Measurements from ENCODE around the gene SNAP25. TPM values are rescaled to one million over a fixed set of nuclear protein-coding genes. Genes with fewer than 3 reads are reported as not detected.

SNAP25 gene
- total RNA-seq, 1 donor from 2014 or later, result not detected

DNA sequence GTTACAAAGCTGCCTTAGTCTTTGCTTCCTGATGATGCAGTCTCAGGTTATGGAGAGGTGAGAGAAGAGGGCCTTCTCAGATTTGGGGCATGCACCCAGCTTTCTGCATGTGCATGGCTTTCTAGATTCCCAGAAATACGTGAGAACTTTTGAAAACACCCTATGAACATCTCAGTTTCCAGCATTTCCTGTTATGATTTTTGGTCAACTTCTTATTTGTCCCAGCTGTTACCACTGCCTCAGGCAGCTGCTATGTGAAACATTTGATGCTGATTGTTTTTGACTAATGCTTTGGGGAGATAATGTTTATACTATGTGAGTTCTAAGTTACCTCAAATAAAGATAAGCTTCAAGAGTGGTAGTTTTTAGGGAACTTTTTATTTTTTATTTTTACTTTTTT, 9.5 kb upstream of the SNAP25 start:
- ATAC-seq (no peak), DNase-seq (ENCODE audit: missing footprints) (no peak)
- intact Hi-C loops (cut with DNase I), result no loop called here

DNA sequence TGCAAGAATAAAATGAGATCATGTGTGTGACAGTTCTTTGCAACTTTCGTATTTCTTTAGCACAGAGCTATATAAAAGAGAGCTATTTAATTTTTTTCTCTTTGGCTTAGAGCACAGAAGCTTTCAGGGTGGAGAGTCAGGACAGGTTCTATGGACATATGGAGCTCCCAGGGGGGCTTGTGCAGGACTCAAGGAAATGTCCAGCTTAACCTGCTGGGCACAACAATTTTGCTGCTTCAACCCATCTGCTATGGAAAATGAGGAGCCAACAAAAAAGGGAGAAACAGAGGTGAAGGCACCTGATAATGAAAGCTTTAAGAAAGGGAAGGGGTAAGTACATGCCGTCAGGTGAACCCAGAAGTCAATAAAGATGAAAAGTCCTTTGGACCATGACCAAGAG, 5.1 kb upstream of the SNAP25 start:
- intact Hi-C loops (cut with DNase I), result no loop called here
- ATAC-seq, result no peak

DNA sequence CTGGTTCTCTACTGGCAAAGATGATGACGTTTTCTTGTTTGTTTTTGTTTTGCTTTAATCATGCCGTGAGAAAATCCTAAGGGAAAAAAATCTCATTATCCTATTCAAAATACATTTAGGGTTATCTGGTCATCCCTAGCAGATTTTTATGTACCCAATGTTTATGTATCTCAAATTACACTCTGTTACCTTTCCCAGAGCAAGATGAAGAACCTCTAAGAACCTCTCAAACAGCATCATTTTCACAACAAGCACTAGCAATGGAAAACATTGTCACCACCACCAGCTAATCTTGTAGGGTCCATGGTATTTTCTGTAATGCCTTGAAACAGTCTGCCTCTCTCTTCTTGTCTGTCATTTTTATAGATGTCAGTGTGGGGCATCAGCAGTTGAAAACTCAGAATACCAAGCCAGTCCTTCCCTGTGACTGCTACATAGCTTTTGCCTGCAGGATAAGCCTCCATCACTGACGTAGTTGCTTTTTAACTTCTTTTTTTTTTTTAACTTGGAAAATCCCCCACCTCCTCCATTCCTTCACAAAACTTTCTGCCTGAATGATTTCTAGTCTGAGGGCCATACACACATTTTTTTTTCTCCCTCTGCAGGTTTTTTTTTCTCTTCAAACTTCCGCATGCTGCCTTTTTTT, 2.4 kb upstream of the SNAP25 start:
- ATAC-seq (no peak), DNase-seq (ENCODE audit: missing footprints) (no peak)
- intact Hi-C loops (cut with DNase I), result no loop called here

More for the DNA sequence above, 5.1 kb upstream of the SNAP25 start:
- DNase-seq (ENCODE audit: missing footprints), result no peak

DNA sequence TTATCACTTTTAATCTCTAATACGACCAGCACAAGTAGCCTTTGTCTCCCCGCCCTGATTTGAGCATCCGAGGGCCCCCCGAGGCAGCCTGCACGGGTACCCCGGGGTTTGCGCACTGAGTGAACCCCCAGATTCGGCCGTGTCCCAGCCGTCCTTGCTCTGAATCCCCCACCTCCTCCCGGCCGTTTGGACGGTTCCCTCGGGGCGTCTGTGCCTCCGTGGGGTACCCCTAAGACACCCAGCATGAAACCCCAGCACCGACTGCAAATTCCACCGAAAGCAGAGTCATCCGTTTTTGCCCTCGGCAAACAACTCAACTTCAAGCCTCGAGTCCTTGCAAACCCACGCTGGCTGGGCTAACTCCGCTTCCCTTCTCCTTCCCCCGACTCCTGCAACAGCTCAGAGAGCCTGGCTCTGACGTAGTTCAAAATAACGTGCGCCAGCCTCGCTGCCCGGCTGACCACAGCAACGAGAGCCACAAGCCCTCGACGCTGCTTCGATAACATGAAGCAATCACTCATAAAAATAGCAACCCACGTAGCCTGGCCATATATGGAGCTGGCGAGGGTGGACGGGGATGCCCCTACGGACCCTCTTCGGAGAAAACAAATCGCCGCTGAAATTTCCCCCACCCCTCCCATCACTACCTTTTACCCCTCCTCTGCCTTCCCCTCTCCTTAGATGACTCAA, 764 bp upstream of the SNAP25 start:
- intact Hi-C loops (cut with DNase I), result no loop called here
- no peak for DNase-seq (ENCODE audit: missing footprints)
- ATAC-seq, result no peak

DNA sequence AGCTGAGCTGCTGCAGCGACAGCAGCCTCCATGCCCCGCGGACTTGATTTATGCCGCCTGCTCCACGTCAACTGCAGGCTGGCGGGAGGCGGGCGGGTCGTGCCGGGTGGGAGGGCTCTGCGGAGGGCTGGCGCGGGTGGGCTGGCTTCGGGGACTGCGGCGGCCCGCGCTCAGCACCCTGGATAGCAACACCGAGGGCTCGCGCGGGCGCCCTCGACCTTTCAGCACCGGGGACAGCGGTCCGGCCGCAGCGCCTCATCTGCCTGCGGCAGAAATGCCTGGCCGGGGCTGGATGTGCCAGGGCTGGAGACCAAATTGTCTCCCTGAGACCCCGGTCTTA, 792 bp downstream of the SNAP25 start:
- intact Hi-C loops (cut with DNase I), result no loop called here
- peak; percentile 83 for ATAC-seq
- peak; percentile 84 for DNase-seq (ENCODE audit: missing footprints)

DNA sequence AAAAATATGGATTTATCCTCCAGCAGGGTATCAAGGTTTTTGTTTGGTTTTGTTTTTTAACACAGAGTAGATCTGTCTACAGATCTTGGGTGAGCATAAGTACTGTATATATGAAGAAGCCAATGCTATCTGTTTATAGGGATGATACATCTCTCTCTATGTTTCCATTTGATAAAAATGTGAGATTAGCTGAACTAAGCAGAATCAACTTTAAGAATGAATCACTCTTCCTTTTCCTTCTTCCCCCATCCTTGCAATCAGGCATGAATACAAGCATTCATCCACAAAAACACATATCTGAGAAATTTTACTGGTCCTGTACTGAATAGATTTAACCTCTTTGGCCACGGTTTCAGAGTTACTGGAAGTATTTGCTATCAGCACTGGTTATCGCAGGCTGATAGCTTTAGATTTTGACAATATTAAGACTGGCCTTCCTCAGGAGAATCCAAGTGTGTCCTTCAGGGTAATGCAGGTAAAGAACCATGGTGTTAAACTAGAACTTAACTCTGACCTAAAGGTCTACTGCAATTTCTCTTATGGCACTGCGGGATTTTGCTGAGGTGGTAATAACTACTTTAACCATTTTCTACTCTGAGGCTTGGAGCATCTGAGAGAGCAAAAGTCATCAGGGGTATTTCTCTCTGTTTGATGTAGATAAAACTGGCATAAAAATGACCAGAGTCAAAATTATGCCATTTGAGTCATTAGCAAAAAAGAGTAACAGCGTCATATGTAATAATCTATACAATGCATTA, 1.5 kb downstream of the SNAP25 start:
- DNase-seq (ENCODE audit: missing footprints) (no peak), ATAC-seq (no peak)
- intact Hi-C loops (cut with DNase I), result no loop called here

- DNase-seq (ENCODE audit: missing footprints) (no peak), ATAC-seq (no peak)
- intact Hi-C loops (cut with DNase I), result no loop called here
Observed at GRCh38 chr20:10221021-10221420, 2.4 kb downstream of the SNAP25 start.

GRCh38 chr20:10225439-10226060, 6.9 kb downstream of the SNAP25 start:
- ATAC-seq (no peak), DNase-seq (ENCODE audit: missing footprints) (no peak)
- intact Hi-C loops (cut with DNase I), result no loop called here

DNA sequence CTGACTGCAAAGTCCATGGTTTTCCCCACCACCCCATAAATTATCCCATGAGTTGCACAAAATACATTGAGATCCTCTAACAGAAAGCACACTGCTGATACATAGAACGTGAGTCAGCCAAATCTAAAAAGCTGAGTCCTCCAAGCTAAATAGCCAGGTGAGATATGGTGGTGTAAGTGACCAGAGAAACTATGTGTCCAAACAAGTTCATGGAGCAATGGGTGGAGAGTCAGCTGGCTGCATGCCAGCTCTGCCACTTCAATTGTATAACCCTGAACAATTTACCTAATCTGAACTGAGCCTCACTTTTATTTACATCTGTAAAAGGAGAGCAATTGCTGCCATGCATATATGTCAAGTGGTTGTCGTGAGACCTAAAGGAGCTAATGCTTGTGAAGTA, 9.7 kb downstream of the SNAP25 start:
- DNase-seq (ENCODE audit: missing footprints), result no peak
- no peak for ATAC-seq
- intact Hi-C loops (cut with DNase I), result no loop called here

DNA sequence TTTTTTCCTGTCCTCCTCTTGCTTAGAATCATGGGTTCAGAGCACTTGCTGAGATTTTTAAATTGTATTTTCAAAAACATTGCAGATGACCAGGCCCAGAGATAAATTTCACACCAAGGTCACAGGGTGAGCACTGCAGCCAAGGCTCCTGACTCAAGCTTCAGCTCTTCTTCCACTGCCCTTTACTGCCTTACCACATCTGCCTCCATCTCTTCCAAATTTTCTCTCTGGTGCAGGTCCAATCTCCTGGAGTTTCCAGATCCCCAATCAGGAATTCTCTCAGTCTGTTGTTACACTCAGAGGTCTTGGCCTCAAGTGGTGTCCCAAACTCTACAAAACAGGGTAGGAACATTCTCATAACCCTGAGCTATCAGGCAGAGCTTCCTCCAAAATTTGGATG, 12.7 kb downstream of the SNAP25 start:
- DNase-seq (ENCODE audit: missing footprints) (no peak), ATAC-seq (no peak)
- intact Hi-C loops (cut with DNase I), result no loop called here

- intact Hi-C loops (cut with DNase I), result no loop called here
- ATAC-seq (no peak), DNase-seq (ENCODE audit: missing footprints) (no peak)
Observed at GRCh38 chr20:10236540-10237533, 18.2 kb downstream of the SNAP25 start.

DNA sequence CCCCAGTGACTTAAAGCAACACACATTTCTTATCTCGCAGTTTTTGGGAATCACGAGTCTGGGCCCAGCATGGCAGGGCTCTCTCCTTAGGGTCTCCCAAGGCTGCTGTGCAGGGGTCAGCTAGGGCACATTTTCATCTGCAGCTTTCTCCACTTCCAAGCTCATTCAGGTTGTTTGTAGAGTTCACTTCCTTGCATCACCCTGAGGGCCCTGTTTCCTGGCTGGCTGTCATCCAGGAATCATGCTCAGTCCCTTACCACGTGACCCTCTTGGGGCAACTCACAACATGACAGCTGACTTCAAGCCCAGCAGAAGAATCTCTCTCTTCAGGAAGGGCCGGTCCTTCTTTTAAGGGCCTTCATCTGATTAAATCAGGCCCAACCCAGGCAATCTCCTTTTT, 21.3 kb downstream of the SNAP25 start:
- no peak for DNase-seq (ENCODE audit: missing footprints)
- intact Hi-C loops (cut with DNase I), result no loop called here
- ATAC-seq, result no peak

DNA sequence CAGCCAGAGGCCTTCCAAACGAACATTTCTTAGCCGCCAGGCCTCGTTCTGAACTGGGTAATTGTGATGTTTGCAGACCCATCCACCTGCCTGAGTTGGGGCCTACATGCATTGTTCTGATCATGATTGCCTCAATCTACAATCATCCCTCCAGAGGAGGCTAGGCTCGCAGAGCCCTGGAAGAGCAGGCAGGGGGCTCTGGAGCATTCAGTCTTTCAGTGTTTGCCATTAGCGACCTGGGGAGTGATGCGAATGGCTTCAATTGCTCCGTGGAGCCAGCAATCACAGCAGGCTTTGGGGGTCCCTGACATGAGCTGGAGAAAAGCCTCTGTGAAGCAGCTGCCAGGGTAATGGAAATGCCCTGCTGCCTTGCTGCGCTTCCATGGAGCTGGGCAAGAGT, 22.0 kb downstream of the SNAP25 start:
- intact Hi-C loops (cut with DNase I), result no loop called here
- DNase-seq (ENCODE audit: missing footprints), result no peak
- no peak for ATAC-seq

GRCh38 chr20:10242166-10242565, 23.5 kb downstream of the SNAP25 start:
- ATAC-seq (no peak), DNase-seq (ENCODE audit: missing footprints) (no peak)
- intact Hi-C loops (cut with DNase I), result no loop called here

- DNase-seq (ENCODE audit: missing footprints) (no peak), ATAC-seq (no peak)
- intact Hi-C loops (cut with DNase I), result no loop called here
Observed at GRCh38 chr20:10247440-10247839, 28.8 kb downstream of the SNAP25 start.

DNA sequence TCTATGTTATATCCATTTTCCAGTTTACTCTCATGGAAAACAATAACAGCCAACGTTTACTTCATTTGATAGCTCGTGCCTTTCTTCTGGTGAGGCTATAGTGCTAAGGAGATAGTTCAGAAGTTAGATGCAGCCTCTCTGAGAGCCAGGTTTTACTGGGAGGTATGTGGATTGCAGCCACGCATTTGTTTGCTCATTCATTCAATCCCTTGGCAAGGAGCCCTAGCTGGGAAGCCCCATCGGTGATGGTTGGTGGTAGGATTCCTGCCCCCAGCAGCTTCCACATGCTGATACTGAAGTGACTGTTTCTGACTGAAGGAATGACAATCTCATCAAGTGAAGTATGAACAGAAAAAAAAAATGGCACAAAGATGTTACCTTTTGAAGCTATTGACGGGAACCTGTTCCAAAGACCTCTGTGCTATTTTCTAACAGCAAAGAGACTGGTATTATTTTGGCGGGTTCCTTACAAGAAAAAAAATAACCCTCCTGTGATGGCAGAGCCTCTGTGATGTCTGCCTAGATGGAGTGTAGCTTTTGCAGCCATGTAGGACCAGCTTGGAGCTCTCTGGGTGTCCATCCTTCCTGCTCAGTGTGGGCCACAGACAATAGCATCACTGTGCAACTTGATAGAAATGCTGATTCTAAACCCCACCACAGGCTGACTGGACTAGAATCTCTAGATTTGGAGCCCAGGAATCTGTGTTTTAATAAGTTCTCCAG, 30.6 kb downstream of the SNAP25 start:
- intact Hi-C loops (cut with DNase I), result no loop called here
- ATAC-seq (no peak), DNase-seq (ENCODE audit: missing footprints) (no peak)

DNA sequence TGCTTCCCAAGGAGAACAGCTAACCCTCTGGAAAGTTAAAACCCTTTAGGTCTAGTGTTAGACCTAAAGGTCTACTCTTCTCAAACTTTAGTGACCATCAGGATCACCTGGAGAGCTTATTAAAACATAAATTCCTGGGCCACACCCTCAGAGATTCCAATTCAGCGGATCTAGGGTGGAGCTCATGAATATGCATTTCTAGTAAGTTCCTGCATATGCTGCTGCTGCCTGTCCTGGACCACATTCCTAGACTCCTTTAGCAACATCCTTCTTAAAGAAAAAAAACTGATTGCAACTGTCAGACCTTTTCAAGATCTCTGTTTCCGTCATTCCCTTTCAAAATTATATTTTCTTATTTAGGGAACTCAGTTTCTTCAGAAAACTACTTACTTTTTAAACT, 31.2 kb downstream of the SNAP25 start:
- ATAC-seq, result no peak
- intact Hi-C loops (cut with DNase I), result no loop called here
- DNase-seq (ENCODE audit: missing footprints), result no peak

DNA sequence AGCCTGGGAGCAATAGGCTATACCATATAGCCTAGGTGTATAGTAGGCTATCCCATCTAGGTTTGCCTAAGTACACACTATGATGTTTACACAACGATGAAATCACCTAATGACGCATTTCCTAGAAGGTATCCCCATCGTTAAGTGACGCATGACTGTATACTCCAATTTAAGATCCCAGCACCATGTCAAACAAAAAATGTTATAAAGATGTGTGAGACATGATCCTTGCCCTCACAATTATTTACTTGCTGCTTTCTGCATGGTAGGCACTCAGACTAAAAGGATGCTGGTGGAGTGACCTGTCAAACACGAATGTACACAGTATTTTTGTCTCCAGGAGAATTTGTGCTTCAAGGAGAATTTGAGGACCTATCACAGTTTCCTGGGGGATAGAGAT, 32.3 kb downstream of the SNAP25 start:
- intact Hi-C loops (cut with DNase I), result no loop called here
- ATAC-seq, result no peak
- no peak for DNase-seq (ENCODE audit: missing footprints)
